Jurkat, Clone E6-1 (cell line): ENCODE data around the gene TRHDE.
"Not testable (repeated sequence)": the region's sequence is repeated elsewhere in the genome, so short reads cannot be mapped to it uniquely, and the experiment has no call there.

Experiments
- DNase-seq: peaks from one replicate; pipeline ENCODE4 v3.0.0-alpha.2; 2011; ENCODE audit warnings: low read depth, low spot score
- H3K4me3 ChIP-seq: 2 replicates; pipeline ENCODE4 v1.5.1; 2011; ENCODE audit warnings: mild to moderate bottlenecking, low read length, control low read depth, moderate library complexity

TRHDE gene

GRCh38 chr12:72476301-72476700 lies 204.1 kb downstream of the TRHDE start:
- no peak for DNase-seq
- no peak overlapping the region for H3K4me3 ChIP-seq

- H3K4me3 ChIP-seq: no peak overlapping the region
- DNase-seq: no peak
Measured at GRCh38 chr12:72485017-72485701, 213.0 kb downstream of the TRHDE start.

- DNase-seq: no peak
- H3K4me3 ChIP-seq: no peak overlapping the region
Measured at GRCh38 chr12:72491426-72491825, 219.3 kb downstream of the TRHDE start.

- DNase-seq: no peak
- H3K4me3 ChIP-seq: no peak overlapping the region
Measured at GRCh38 chr12:72493407-72493806, 221.2 kb downstream of the TRHDE start.

- no peak overlapping the region for H3K4me3 ChIP-seq
- DNase-seq: no peak
Measured at GRCh38 chr12:72498354-72498753, 226.2 kb downstream of the TRHDE start.

GRCh38 chr12:72499244-72499643 lies 227.1 kb downstream of the TRHDE start:
- DNase-seq: no peak
- H3K4me3 ChIP-seq: no peak overlapping the region

- no peak overlapping the region for H3K4me3 ChIP-seq
- no peak for DNase-seq
Measured at GRCh38 chr12:72502546-72502945, 230.4 kb downstream of the TRHDE start.

- DNase-seq: no peak
- H3K4me3 ChIP-seq: no peak overlapping the region
Measured at GRCh38 chr12:72505227-72505626, 233.1 kb downstream of the TRHDE start.

GRCh38 chr12:72509891-72510290 lies 237.7 kb downstream of the TRHDE start:
- DNase-seq: no peak

GRCh38 chr12:72510772-72511171 lies 238.6 kb downstream of the TRHDE start:
- DNase-seq: no peak

More at GRCh38 chr12:72509891-72510290, 237.7 kb downstream of the TRHDE start:
- no peak overlapping the region for H3K4me3 ChIP-seq

GRCh38 chr12:72511498-72511897 lies 239.3 kb downstream of the TRHDE start:
- no peak for DNase-seq
- no peak overlapping the region for H3K4me3 ChIP-seq

More at GRCh38 chr12:72510772-72511171, 238.6 kb downstream of the TRHDE start:
- H3K4me3 ChIP-seq: no peak overlapping the region

GRCh38 chr12:72511906-72512305 lies 239.7 kb downstream of the TRHDE start:
- DNase-seq: no peak
- no peak overlapping the region for H3K4me3 ChIP-seq

- not testable (repeated sequence) for H3K4me3 ChIP-seq, DNase-seq
Measured at GRCh38 chr12:72520044-72520678, 248.0 kb downstream of the TRHDE start.

- H3K4me3 ChIP-seq: no peak overlapping the region
- DNase-seq: no peak
Measured at GRCh38 chr12:72521326-72521725, 249.2 kb downstream of the TRHDE start.

- DNase-seq: no peak
- no peak overlapping the region for H3K4me3 ChIP-seq
Measured at GRCh38 chr12:72522411-72522810, 250.2 kb downstream of the TRHDE start.

GRCh38 chr12:72523754-72524153 lies 251.6 kb downstream of the TRHDE start:
- DNase-seq: no peak
- no peak overlapping the region for H3K4me3 ChIP-seq

- DNase-seq: no peak
- no peak overlapping the region for H3K4me3 ChIP-seq
Measured at GRCh38 chr12:72535212-72535990, 263.2 kb downstream of the TRHDE start.

GRCh38 chr12:72540811-72541210 lies 268.6 kb downstream of the TRHDE start:
- no peak overlapping the region for H3K4me3 ChIP-seq
- DNase-seq: no peak

GRCh38 chr12:72543777-72544467 lies 271.8 kb downstream of the TRHDE start:
- H3K4me3 ChIP-seq: no peak overlapping the region
- DNase-seq: no peak

GRCh38 chr12:72546106-72546505 lies 273.9 kb downstream of the TRHDE start:
- H3K4me3 ChIP-seq: no peak overlapping the region
- DNase-seq: no peak
